HG02970 (cell line): ENCODE measurements around the gene CXCR4.
"Not testable (repeated sequence)": the region's sequence is repeated elsewhere in the genome, so short reads cannot be mapped to it uniquely, and the experiment has no call there.

Experiments used
- ATAC-seq: cut with Tn5 transposase; IDR thresholded peaks from one replicate; pipeline ENCODE4 v1.9.1; 2021; ENCODE audit warnings: mild to moderate bottlenecking, moderate library complexity, moderate number of reproducible peaks; ENCODE audit not compliant: unreplicated experiment, low FRiP score

The CXCR4 gene

GRCh38 chr2:136116151-136116812, 1.7 kb downstream of the CXCR4 start:
- ATAC-seq, result peak; percentile 11

GRCh38 chr2:136115183-136115761, 2.7 kb downstream of the CXCR4 start:
- no peak for ATAC-seq

- no peak for ATAC-seq
Observed at GRCh38 chr2:136114382-136114781, 3.6 kb downstream of the CXCR4 start.

- no peak for ATAC-seq
Observed at GRCh38 chr2:136113209-136113971, 4.6 kb downstream of the CXCR4 start.

GRCh38 chr2:136112317-136113208, 5.4 kb downstream of the CXCR4 start:
- ATAC-seq, result no peak

GRCh38 chr2:136111711-136112110, 6.2 kb downstream of the CXCR4 start:
- no peak for ATAC-seq

GRCh38 chr2:136110526-136110925, 7.4 kb downstream of the CXCR4 start:
- no peak for ATAC-seq

GRCh38 chr2:136108463-136108862, 9.5 kb downstream of the CXCR4 start:
- no peak for ATAC-seq

GRCh38 chr2:136107051-136108033, 10.6 kb downstream of the CXCR4 start:
- no peak for ATAC-seq

GRCh38 chr2:136106505-136106904, 11.4 kb downstream of the CXCR4 start:
- ATAC-seq, result no peak

- no peak for ATAC-seq
Observed at GRCh38 chr2:136104977-136105376, 13.0 kb downstream of the CXCR4 start.

- ATAC-seq, result no peak
Observed at GRCh38 chr2:136101042-136101441, 16.9 kb downstream of the CXCR4 start.

- ATAC-seq, result no peak
Observed at GRCh38 chr2:136098441-136098840, 19.5 kb downstream of the CXCR4 start.

GRCh38 chr2:136093583-136093982, 24.4 kb downstream of the CXCR4 start:
- no peak for ATAC-seq

- no peak for ATAC-seq
Observed at GRCh38 chr2:136091899-136092298, 26.1 kb downstream of the CXCR4 start.

GRCh38 chr2:136087901-136088460, 30.0 kb downstream of the CXCR4 start:
- not testable (repeated sequence) for ATAC-seq

- ATAC-seq, result no peak
Observed at GRCh38 chr2:136086253-136087016, 31.5 kb downstream of the CXCR4 start.

GRCh38 chr2:136085453-136086209, 32.3 kb downstream of the CXCR4 start:
- no peak for ATAC-seq
